Naive thymus-derived CD4-positive, alpha-beta T cell (primary cell): Measurements from ENCODE around the gene AKR1A1. TPM values are rescaled to one million over a fixed set of nuclear protein-coding genes. Genes with fewer than 3 reads are reported as not detected.
A peak's percentile ranks its signal among the peaks of the same experiment; 100 is the strongest.

Experiments used
- ATAC-seq: fragments of 150-1000 bp; cut with Tn5 transposase; 2 replicates; pipeline ENCODE4 v1.10.0; 2021; ENCODE audit warnings: mild to moderate bottlenecking, moderate library complexity
- CTCF ChIA-PET: fragments of 350-600 bp; sonication (Branson Sonifier 250); formaldehyde crosslinking; loops from one replicate; lab custom pipeline; 2021; ENCODE audit warnings: antibody characterized with exemption; lab: Charles Lee
- POLR2A ChIA-PET: fragments of 350-600 bp; sonication (Branson Sonifier 250); formaldehyde crosslinking; loops from one replicate; lab custom pipeline; 2021; ENCODE audit warnings: antibody characterized with exemption, inconsistent platforms; lab: Charles Lee
- DNase-seq, 9 donors: peaks; one replicate each; pipeline versions ENCODE4 v3.0.0 to v3.0.0-alpha.2; 2020 to 2022; ENCODE audit warnings: mixed read lengths in 1 of 9
- H3K27ac ChIP-seq: one replicate; pipeline ENCODE4 v1.7.0; 2013; ENCODE audit warnings: mild to moderate bottlenecking, low read depth, low read length, moderate library complexity
- H3K27me3 ChIP-seq, 2 donors: one replicate each; pipeline ENCODE4 v1.7.0; 2013; ENCODE audit warnings: low read length in 2 of 2, mild to moderate bottlenecking in 2 of 2, moderate library complexity in 2 of 2; ENCODE audit not compliant: control insufficient read depth in 2 of 2, insufficient read depth in 2 of 2
- H3K36me3 ChIP-seq, 3 experiments: 1 replicate in 2 of 3; 2 replicates in 1 of 3; pipeline ENCODE4 v1.7.0; 2013; ENCODE audit warnings: low read length in 3 of 3, mild to moderate bottlenecking in 3 of 3, moderate library complexity in 1 of 3; ENCODE audit not compliant: insufficient read depth in 3 of 3, control insufficient read depth in 2 of 3
- H3K4me1 ChIP-seq, 2 donors: one replicate each; pipeline ENCODE4 v1.7.0; 2013; ENCODE audit warnings: low read length in 2 of 2, mild to moderate bottlenecking in 2 of 2, moderate library complexity in 1 of 2; ENCODE audit not compliant: control insufficient read depth in 2 of 2, insufficient read depth in 2 of 2
- H3K4me3 ChIP-seq: 2 replicates; pipeline ENCODE4 v1.7.0; 2013; ENCODE audit warnings: mild to moderate bottlenecking, low read length
- H3K9me3 ChIP-seq, 3 experiments: 1 replicate in 2 of 3; 2 replicates in 1 of 3; pipeline ENCODE4 v1.7.0; 2013; ENCODE audit warnings: low read length in 3 of 3; ENCODE audit not compliant: control insufficient read depth in 2 of 3
- H3K27ac Mint-ChIP-seq, 9 donors: one replicate each; pipeline ENCODE4 v1.8.0; 2020 to 2022; ENCODE audit warnings: mixed read lengths in 9 of 9, mild to moderate bottlenecking in 8 of 9, moderate library complexity in 5 of 9, inconsistent platforms in 2 of 9
- H3K27me3 Mint-ChIP-seq, 5 donors: one replicate each; pipeline ENCODE4 v1.8.0; 2021 to 2022; ENCODE audit warnings: mixed read lengths in 5 of 5, mild to moderate bottlenecking in 1 of 5
- H3K36me3 Mint-ChIP-seq, 5 donors: one replicate each; pipeline ENCODE4 v1.8.0; 2020 to 2022; ENCODE audit warnings: mixed read lengths in 5 of 5, mild to moderate bottlenecking in 3 of 5, inconsistent platforms in 1 of 5
- H3K4me1 Mint-ChIP-seq, 7 donors: one replicate each; pipeline ENCODE4 v1.8.0; 2020 to 2022; ENCODE audit warnings: mixed read lengths in 7 of 7, mild to moderate bottlenecking in 3 of 7, inconsistent platforms in 1 of 7
- H3K4me3 Mint-ChIP-seq, 10 donors: one replicate each; pipeline ENCODE4 v1.8.0; 2020 to 2022; ENCODE audit warnings: mild to moderate bottlenecking in 10 of 10, mixed read lengths in 10 of 10, moderate library complexity in 6 of 10, inconsistent platforms in 2 of 10
- H3K9me3 Mint-ChIP-seq, 11 donors: one replicate each; pipeline ENCODE4 v1.8.0; 2020 to 2022; ENCODE audit warnings: mixed read lengths in 11 of 11, mild to moderate bottlenecking in 4 of 11, inconsistent platforms in 1 of 11, moderate library complexity in 1 of 11
- intact Hi-C, 2 donors: fragments of 100-400 bp; cut with micrococcal nuclease; formaldehyde crosslinking; loops; one replicate each; pipeline ENCODE4 v1.15.1; 2023
- polyA plus RNA-seq, 2 donors: library from polyadenylated mRNA; unstranded; fragments of 300-500 nt; fragmentation: Illumina TruSeq; gene quantifications; one replicate each; pipeline ENCODE4 v1.2.3, GENCODE V29; 2021
- total RNA-seq, 6 experiments: library from RNA in 5 of 6; stranded (reverse) in 5 of 6; gene quantifications; 1 replicate in 5 of 6; 2 replicates in 1 of 6; pipeline ENCODE4 v1.2.3 and lab custom pipeline; 2021 to 2026

The AKR1A1 gene
- total and polyA plus RNA-seq, 7 experiments from 2014 or later, result 47.5 to 155 (median 76.3) TPM

DNA sequence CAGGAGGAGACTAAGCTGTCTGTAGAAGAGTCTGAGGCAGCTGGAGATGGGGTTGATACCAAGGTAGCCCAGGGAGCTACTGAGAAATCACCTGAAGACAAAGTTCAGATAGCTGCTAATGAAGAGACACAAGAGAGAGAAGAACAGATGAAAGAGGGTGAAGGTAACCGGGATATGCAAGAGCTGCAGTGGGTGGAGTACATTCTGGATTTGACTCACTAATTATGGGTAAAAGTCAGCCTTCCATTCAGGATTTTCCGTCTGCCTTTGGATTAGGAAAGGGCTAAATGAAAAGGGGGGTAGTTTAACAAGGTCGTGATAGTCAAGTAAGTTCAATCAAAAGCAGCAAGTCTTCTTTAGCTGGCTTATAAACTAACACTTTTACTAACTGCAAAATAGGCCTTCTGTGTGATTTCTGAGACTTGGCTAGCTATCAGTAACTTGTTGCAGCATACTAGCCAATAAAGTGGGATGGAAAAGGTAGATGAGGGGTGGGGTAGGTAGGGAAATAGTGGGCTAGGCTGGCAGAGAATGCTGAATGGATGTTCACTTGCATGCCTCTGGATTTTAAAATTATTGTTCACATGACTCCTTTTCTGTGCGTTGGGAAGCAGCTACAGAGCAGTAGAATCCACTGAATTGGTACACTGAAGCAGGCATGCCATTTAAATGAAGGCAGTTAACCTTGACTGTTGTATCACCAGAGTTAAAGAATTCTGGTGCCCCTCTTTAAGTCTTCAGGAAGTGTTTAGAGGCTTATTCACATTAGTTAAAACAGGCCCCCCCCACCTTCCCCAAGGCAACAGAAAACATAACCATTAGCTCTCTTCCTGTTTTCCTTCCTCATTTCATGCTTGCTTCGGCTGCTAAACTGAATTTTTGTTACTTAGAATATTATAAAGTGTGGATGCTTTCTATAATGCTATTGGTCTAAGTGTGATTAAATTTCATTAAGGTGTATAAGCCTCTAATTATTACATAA, 57.8 kb downstream of the AKR1A1 start:
- peaks cover 12 to 76% (median 28%) of the 10 kb centered on the region in 3 experiments for H3K36me3 ChIP-seq

DNA sequence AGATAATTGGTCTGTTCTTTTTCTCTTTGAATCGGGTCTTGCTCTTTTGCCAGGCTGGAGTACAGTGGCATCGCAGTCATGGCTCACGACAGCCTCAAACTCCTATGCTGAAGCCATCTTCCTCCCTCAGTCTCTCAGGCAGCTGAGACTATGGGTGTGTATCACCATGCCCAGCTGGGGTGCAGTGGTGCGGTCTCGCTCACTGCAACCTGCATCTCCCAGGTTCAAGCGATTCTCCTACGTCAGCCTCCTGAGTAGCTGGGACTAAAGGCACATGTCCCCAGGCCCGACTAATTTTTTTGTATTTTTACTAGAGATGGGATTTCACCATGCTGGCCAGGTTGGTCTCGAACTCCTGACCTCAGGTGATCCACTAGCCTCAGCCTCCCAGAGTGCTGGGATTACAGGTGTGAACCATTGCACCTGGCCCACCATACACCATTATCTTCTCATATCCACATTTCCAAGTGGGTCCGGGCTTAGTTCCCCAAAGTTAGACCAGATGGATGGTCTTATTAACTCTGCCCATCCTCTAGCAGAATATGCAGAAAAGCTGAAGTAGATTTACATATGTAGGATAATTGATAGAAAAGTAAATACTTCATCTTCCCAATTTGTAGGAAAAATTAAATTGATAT, 60.1 kb downstream of the AKR1A1 start:
- Histone ChIP-seq H3K9me3 (no peaks in the 10 kb centered on the region), H3K4me1 (peaks cover 0 to 4% of the 10 kb centered on the region in 2 donors), H3K4me3 (no peak overlapping the region), H3K36me3 (peaks cover 9 to 81% (median 18%) of the 10 kb centered on the region in 3 experiments), H3K27me3 (no peaks in the 10 kb centered on the region), H3K27ac (no peak overlapping the region)
- intact Hi-C loops, result no loop called here
- Mint-ChIP-seq H3K4me3 (no peak overlapping the region), H3K4me1 (peaks cover 11 to 29% (median 24%) of the 10 kb centered on the region in 7 donors), H3K36me3 (peaks cover 8 to 48% (median 31%) of the 10 kb centered on the region in 5 donors), H3K27ac (peak overlapping the region in 4 of 9 donors; percentile 12 to 38 (median 24)), H3K9me3 (no peaks in the 10 kb centered on the region), H3K27me3 (no peaks in the 10 kb centered on the region)
- CTCF ChIA-PET, result no interaction called here
- ATAC-seq, result peak; percentile 18
- POLR2A ChIA-PET, result no interaction called here
- DNase-seq, result no peak

More for the DNA sequence above, 57.8 kb downstream of the AKR1A1 start:
- H3K4me3 Mint-ChIP-seq, result peak overlapping the region in 1 of 10 donors; percentile 4
- no peaks in the 10 kb centered on the region for H3K9me3 Mint-ChIP-seq
- H3K27me3 Mint-ChIP-seq, result no peaks in the 10 kb centered on the region
- POLR2A ChIA-PET, result interaction anchor here (0.6 kb wide), 2 partner anchors 22 to 142 kb away, joined by 3 to 5 read pairs; no protein-coding TSS in a partner anchor
- ATAC-seq, result peak; percentile 49
- H3K4me1 Mint-ChIP-seq, result peaks cover 11 to 29% (median 25%) of the 10 kb centered on the region in 7 donors
- peaks cover 0 to 4% of the 10 kb centered on the region in 2 donors for H3K4me1 ChIP-seq
- peaks cover 8 to 48% (median 35%) of the 10 kb centered on the region in 5 donors for H3K36me3 Mint-ChIP-seq
- H3K4me3 ChIP-seq, result no peak overlapping the region
- H3K27ac ChIP-seq, result no peak overlapping the region
- H3K9me3 ChIP-seq, result no peaks in the 10 kb centered on the region
- CTCF ChIA-PET, result no interaction called here
- intact Hi-C loops, result no loop called here
- H3K27ac Mint-ChIP-seq, result peak overlapping the region; percentile 31 to 93 (median 68)
- no peaks in the 10 kb centered on the region for H3K27me3 ChIP-seq
- no peak for DNase-seq

DNA sequence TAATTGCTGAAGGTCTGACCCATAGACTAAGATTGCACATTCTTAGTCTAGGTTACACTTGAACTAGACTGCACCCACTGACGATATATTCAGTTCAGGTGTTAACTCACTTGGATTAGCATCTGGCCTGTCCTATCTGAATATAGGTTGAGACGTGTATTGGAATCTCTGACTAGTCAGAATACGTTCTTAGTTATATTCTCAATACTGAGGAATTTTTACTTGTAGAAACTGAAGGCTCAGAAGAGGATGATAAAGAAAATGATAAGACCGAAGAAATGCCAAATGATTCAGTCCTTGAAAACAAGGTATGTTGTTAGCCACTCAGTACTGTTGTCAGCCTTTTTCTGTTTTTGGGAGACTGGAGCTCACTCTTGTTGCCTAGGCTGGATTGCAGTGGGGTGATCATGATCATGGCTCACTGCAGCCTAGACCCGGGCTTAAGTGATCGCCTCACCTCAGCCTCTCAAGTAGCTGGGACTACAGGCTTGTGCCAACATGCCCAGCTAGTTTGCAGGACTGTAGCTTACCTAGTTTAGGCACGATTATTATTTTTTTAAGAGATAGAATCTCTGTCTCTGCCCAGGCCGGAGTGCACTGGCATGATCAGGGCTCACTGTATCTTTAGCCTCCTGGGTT, 62.4 kb downstream of the AKR1A1 start:
- DNase-seq (no peak), ATAC-seq (no peak)
- H3K36me3 Mint-ChIP-seq, result peaks cover 5 to 46% (median 28%) of the 10 kb centered on the region in 5 donors
- H3K27ac ChIP-seq, result no peak overlapping the region
- ChIA-PET CTCF (no interaction called here), POLR2A (no interaction called here)
- peak overlapping the region in 4 of 9 donors; percentile 0 to 54 (median 16) for H3K27ac Mint-ChIP-seq
- H3K27me3 Mint-ChIP-seq, result no peaks in the 10 kb centered on the region
- no peak overlapping the region for H3K4me3 Mint-ChIP-seq
- H3K4me1 ChIP-seq, result peaks cover 0 to 4% of the 10 kb centered on the region in 2 donors
- H3K27me3 ChIP-seq, result no peaks in the 10 kb centered on the region
- no peak overlapping the region for H3K4me3 ChIP-seq
- H3K9me3 Mint-ChIP-seq, result peaks cover 0 to 2% (median 0%) of the 10 kb centered on the region in 11 donors
- H3K9me3 ChIP-seq, result no peaks in the 10 kb centered on the region
- intact Hi-C loops, result no loop called here
- H3K36me3 ChIP-seq, result peaks cover 12 to 81% (median 25%) of the 10 kb centered on the region in 3 experiments
- H3K4me1 Mint-ChIP-seq, result peaks cover 5 to 12% (median 10%) of the 10 kb centered on the region in 7 donors

DNA sequence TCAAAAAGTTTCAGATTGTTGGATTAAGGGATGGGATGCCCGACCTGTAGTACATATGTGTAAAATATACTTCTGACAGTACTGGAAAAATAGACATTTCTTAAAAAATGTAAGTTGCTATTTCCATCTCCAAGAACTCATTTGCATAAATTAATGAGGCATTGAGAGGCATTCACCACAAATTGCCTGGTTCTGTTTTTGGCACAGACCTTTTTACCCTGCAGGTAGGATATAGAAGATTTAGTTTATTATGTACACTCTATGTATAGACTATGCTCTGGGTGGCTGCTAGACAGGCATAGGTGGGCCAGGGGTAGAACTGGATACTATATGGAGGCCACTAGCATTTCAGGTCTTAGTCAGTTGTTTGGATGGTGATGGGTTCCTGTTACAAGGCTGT, 65.3 kb downstream of the AKR1A1 start:
- peaks cover 5 to 40% (median 20%) of the 10 kb centered on the region in 5 donors for H3K36me3 Mint-ChIP-seq
- H3K9me3 ChIP-seq, result no peaks in the 10 kb centered on the region
- no peak overlapping the region for H3K4me3 Mint-ChIP-seq
- peaks cover 0 to 7% of the 10 kb centered on the region in 2 donors for H3K4me1 ChIP-seq
- ATAC-seq (no peak), DNase-seq (no peak)
- no peaks in the 10 kb centered on the region for H3K27me3 Mint-ChIP-seq
- H3K4me3 ChIP-seq, result no peak overlapping the region
- H3K27ac Mint-ChIP-seq, result peak overlapping the region in 5 of 9 donors; percentile 1 to 66 (median 53)
- H3K36me3 ChIP-seq, result peaks cover 12 to 68% (median 18%) of the 10 kb centered on the region in 3 experiments
- H3K4me1 Mint-ChIP-seq, result peaks cover 0 to 19% (median 12%) of the 10 kb centered on the region in 7 donors
- intact Hi-C loops, result no loop called here
- H3K9me3 Mint-ChIP-seq, result peaks cover 0 to 2% (median 0%) of the 10 kb centered on the region in 11 donors
- CTCF ChIA-PET, result no interaction called here
- no peaks in the 10 kb centered on the region for H3K27me3 ChIP-seq
- no peak overlapping the region for H3K27ac ChIP-seq
- POLR2A ChIA-PET, result no interaction called here

DNA sequence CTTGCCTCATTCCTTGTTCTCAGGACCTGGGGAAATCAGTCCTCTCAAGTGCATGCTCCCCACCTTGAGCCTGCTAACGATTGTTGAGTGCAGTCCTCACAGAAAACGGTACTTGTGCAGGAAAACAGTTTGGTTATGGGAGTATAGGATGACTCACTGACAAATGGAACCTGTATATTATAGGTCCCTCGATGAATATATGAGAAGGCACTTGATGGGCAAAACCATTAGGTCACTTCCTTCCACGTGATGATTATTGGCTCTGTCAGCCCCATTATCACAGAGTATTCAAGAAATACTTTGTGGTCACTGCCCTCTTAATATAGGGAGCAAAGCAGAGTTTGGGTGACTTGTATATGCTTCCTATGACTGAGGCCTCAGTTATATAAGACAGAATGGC, 67.0 kb downstream of the AKR1A1 start:
- no peak for ATAC-seq
- peaks cover 12 to 64% (median 18%) of the 10 kb centered on the region in 3 experiments for H3K36me3 ChIP-seq
- CTCF ChIA-PET, result no interaction called here
- peaks cover 5 to 33% (median 16%) of the 10 kb centered on the region in 5 donors for H3K36me3 Mint-ChIP-seq
- H3K27me3 Mint-ChIP-seq, result no peaks in the 10 kb centered on the region
- intact Hi-C loops, result no loop called here
- H3K27me3 ChIP-seq, result no peaks in the 10 kb centered on the region
- no peak for DNase-seq
- POLR2A ChIA-PET, result no interaction called here
- peak overlapping the region in 4 of 9 donors; percentile 2 to 65 (median 48) for H3K27ac Mint-ChIP-seq
- H3K27ac ChIP-seq, result no peak overlapping the region
- H3K4me3 ChIP-seq, result no peak overlapping the region
- peaks cover 0 to 19% (median 12%) of the 10 kb centered on the region in 7 donors for H3K4me1 Mint-ChIP-seq
- no peak overlapping the region for H3K4me3 Mint-ChIP-seq
- peaks cover 0 to 2% (median 0%) of the 10 kb centered on the region in 11 donors for H3K9me3 Mint-ChIP-seq
- peaks cover 0 to 7% of the 10 kb centered on the region in 2 donors for H3K4me1 ChIP-seq
- no peaks in the 10 kb centered on the region for H3K9me3 ChIP-seq
